PC-9 (cell line): Measurements from ENCODE around the gene ARL3. TPM values are rescaled to one million over a fixed set of nuclear protein-coding genes. Genes with fewer than 3 reads are reported as not detected.

Source experiments
- BruUV-seq: library from RNA; stranded (reverse); fragments of 400-500 nt; replicated peaks from 2 replicates; lab custom pipeline; 2021; lab: Mats Ljungman, UMichigan
- CTCF ChIA-PET: fragments of 300-600 bp; sonication (Branson Sonifier 250); formaldehyde crosslinking; loops from one replicate; lab custom pipeline; 2022; ENCODE audit warnings: antibody characterized with exemption; lab: Charles Lee
- POLR2A ChIA-PET: fragments of 300-600 bp; sonication (Branson Sonifier 250); formaldehyde crosslinking; loops from one replicate; lab custom pipeline; 2022; ENCODE audit warnings: antibody characterized with exemption; ENCODE audit not compliant: unreplicated experiment; lab: Charles Lee
- DNase-seq, 2 experiments: peaks; one replicate each; pipeline versions ENCODE4 v3.0.0 to v3.0.0-alpha.2; 2015 to 2022; ENCODE audit warnings: mixed read lengths in 1 of 2
- H2AFZ ChIP-seq: fragments of 200-600 bp; sonication (generic); 2 replicates; pipeline ENCODE4 v1.8.1; 2017; ENCODE audit warnings: antibody characterized with exemption
- H3F3A ChIP-seq: fragments of 200-600 bp; sonication (generic); 2 replicates; pipeline ENCODE4 v1.8.1; 2017; ENCODE audit warnings: antibody characterized with exemption, mild to moderate bottlenecking, low read depth; ENCODE audit not compliant: insufficient read depth
- H3K27ac ChIP-seq: fragments of 200-600 bp; sonication (generic); 2 replicates; pipeline ENCODE4 v1.6.1; 2016; ENCODE audit warnings: mixed run types
- H3K27me3 ChIP-seq: fragments of 200-600 bp; sonication (generic); 2 replicates; pipeline ENCODE4 v1.6.1; 2016; ENCODE audit warnings: low read depth, mixed run types; ENCODE audit not compliant: insufficient read depth
- H3K36me3 ChIP-seq: fragments of 200-600 bp; sonication (generic); 2 replicates; pipeline ENCODE4 v1.6.1; 2016; ENCODE audit warnings: low read depth, mixed run types
- H3K4me1 ChIP-seq: fragments of 200-600 bp; sonication (generic); replicated peaks from 2 replicates; pipeline ENCODE4 v1.6.1; 2016; ENCODE audit warnings: mixed run types; ENCODE audit not compliant: insufficient read depth
- H3K4me2 ChIP-seq: fragments of 200-600 bp; sonication (generic); 2 replicates; pipeline ENCODE4 v1.6.1; 2017; ENCODE audit warnings: mixed run types
- H3K4me3 ChIP-seq: fragments of 200-600 bp; sonication (generic); 2 replicates; pipeline ENCODE4 v1.6.1; 2016; ENCODE audit warnings: mixed run types
- H3K79me2 ChIP-seq: fragments of 200-600 bp; sonication (generic); 2 replicates; pipeline ENCODE4 v1.6.1; 2017; ENCODE audit warnings: low read depth, mixed run types
- H3K9me2 ChIP-seq: fragments of 200-600 bp; sonication (generic); 2 replicates; pipeline ENCODE4 v1.8.1; 2017; ENCODE audit warnings: mild to moderate bottlenecking; ENCODE audit not compliant: insufficient read depth
- H3K9me3 ChIP-seq: fragments of 200-600 bp; sonication (generic); 2 replicates; pipeline ENCODE4 v1.8.1; 2016; ENCODE audit warnings: low read depth; ENCODE audit not compliant: insufficient read depth
- H4K20me1 ChIP-seq: fragments of 200-600 bp; sonication (generic); 2 replicates; pipeline ENCODE4 v1.8.1; 2017; ENCODE audit not compliant: insufficient read depth
- EZH2 ChIP-seq: fragments of 200-600 bp; sonication (generic); IDR thresholded peaks from 2 replicates; pipeline ENCODE4 v1.8.0; 2017; ENCODE audit warnings: antibody characterized with exemption, low read depth
- intact Hi-C: fragments of 100-400 bp; cut with micrococcal nuclease; formaldehyde crosslinking; loops from one replicate; pipeline ENCODE4 v1.10.0; 2022; ENCODE audit not compliant: unreplicated experiment
- total RNA-seq: library from RNA; stranded (reverse); gene quantifications from 2 replicates; pipeline ENCODE4 v1.2.3, GENCODE V29; 2021
- TF ChIP-seq, protein P1 (sequence below): fragments of 200-600 bp; sonication (generic); conservative IDR thresholded peaks from 2 replicates; pipeline ENCODE4 v1.6.1; 2017; ENCODE audit warnings: mixed run types, antibody characterized with exemption, mild to moderate bottlenecking, moderate library complexity

Gene ARL3
- total RNA-seq, 1 experiment from 2014 or later: 9.7 TPM

DNA sequence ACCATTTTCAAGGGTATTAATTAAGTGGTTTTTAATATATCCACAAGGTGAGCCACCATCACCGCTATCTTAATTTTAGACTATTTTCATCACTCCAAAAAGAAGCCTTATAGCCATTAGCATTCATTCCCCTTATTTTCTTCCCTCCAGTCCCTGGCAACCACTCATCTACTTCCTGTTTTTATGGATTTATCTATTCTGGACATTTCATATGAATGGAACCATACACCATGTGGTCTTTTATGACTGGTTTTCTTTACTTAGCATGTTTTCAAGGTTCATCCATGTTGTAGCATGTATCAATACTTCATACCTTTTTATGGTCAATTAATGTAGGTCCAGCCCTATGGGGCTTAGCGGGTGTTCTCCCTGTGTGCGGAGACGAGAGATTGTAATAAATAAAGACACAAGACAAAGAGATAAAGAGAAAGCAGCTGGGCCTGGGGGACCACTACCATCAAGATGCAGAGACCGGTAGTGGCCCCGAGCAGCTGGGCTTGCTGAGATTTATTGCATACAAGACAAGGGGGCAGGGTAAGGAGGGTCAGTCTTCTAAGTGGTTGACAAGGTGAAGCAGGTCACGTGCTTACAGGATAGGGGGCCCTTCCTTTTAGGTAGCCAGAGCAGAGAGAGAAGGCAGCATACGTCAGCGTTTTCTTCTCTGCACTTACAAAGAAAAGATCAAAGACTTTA, 44.2 kb upstream of the ARL3 start:
- TF ChIP-seq EZH2: no peak
- TF ChIP-seq, protein P1, sequence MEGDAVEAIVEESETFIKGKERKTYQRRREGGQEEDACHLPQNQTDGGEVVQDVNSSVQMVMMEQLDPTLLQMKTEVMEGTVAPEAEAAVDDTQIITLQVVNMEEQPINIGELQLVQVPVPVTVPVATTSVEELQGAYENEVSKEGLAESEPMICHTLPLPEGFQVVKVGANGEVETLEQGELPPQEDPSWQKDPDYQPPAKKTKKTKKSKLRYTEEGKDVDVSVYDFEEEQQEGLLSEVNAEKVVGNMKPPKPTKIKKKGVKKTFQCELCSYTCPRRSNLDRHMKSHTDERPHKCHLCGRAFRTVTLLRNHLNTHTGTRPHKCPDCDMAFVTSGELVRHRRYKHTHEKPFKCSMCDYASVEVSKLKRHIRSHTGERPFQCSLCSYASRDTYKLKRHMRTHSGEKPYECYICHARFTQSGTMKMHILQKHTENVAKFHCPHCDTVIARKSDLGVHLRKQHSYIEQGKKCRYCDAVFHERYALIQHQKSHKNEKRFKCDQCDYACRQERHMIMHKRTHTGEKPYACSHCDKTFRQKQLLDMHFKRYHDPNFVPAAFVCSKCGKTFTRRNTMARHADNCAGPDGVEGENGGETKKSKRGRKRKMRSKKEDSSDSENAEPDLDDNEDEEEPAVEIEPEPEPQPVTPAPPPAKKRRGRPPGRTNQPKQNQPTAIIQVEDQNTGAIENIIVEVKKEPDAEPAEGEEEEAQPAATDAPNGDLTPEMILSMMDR: no peak
- Histone ChIP-seq H3K4me3 (no peak overlapping the region), H3K79me2 (no peaks in the 10 kb centered on the region), H3K4me2 (no peak overlapping the region), H3K36me3 (no peaks in the 10 kb centered on the region), H3K27me3 (no peaks in the 10 kb centered on the region), H3K27ac (no peak overlapping the region), H3K9me3 (no peaks in the 10 kb centered on the region), H3F3A (no peaks in the 10 kb centered on the region), H2AFZ (no peak overlapping the region), H4K20me1 (peaks cover 8% of the 10 kb centered on the region; the same call in 1 of the 2 replicates), H3K4me1 (no peaks in the 10 kb centered on the region), H3K9me2 (no peaks in the 10 kb centered on the region)
- intact Hi-C loops: no loop called here
- no TSS peak for BruUV-seq
- no peak for DNase-seq
- CTCF ChIA-PET: no interaction called here
- POLR2A ChIA-PET: no interaction called here

DNA sequence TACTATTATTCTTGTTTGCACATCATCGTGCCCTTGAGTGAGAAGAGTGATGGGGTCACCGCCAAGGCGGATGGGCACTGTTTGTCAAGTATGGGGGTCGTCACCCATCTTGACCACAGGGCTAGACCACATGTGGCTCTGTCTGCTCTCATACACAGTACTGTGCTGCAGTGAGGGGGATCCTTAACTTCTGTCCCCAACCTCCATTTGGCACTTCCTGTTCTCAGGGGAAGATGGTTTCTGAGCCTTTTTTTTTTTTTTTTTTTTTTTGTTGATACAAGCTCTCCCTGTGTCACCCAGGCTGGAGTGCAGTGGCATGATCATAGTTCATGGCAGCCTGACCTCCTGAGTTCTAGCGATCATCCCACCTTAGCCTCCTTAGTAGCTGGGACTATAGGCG, 43.1 kb upstream of the ARL3 start:
- POLR2A ChIA-PET: no interaction called here

DNA sequence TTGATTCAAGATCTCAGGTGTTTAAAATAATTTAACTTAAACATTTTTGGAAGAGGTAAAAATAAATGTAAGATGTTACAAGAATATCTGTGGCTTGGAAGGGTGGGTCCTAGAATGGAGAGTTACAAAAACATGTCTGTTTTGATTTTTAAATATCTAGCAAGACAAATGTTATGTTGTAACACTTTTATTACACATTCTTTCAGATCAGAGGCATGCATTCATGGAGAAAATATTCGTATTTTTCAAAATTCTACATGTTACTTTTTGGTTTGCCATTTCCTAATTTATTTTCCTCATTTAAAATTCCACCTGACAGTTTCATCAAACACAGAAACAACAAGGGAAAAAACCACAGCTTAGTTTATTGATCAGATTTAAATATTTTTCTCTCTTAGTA, 39.5 kb upstream of the ARL3 start:
- BruUV-seq: no TSS peak
- CTCF ChIA-PET: interaction anchor here (0.6 to 1.3 kb wide), 2 partner anchors 11 to 18 kb away, joined by 3 to 4 read pairs; no protein-coding TSS in a partner anchor
- no peaks in the 10 kb centered on the region for H3F3A ChIP-seq
- no peaks in the 10 kb centered on the region for H3K9me2 ChIP-seq
- H3K4me2 ChIP-seq: no peak overlapping the region
- no peaks in the 10 kb centered on the region for H3K27me3 ChIP-seq
- no peak overlapping the region for H3K4me3 ChIP-seq
- TF ChIP-seq, protein P1: no peak
- TF ChIP-seq EZH2: no peak
- H3K79me2 ChIP-seq: no peaks in the 10 kb centered on the region
- no peak overlapping the region for H2AFZ ChIP-seq
- intact Hi-C loops: no loop called here
- H3K27ac ChIP-seq: no peak overlapping the region
- H3K4me1 ChIP-seq: no peaks in the 10 kb centered on the region
- POLR2A ChIA-PET: interaction anchor here (0.7 kb wide), 1 partner anchor 186 kb away, joined by 3 read pairs; no protein-coding TSS in a partner anchor
- DNase-seq: no peak
- H3K36me3 ChIP-seq: no peaks in the 10 kb centered on the region
- H4K20me1 ChIP-seq: peaks cover 9% of the 10 kb centered on the region; the same call in 1 of the 2 replicates
- H3K9me3 ChIP-seq: no peaks in the 10 kb centered on the region

More for the DNA sequence above, 43.1 kb upstream of the ARL3 start:
- Histone ChIP-seq H3K79me2 (no peaks in the 10 kb centered on the region), H3K4me1 (no peaks in the 10 kb centered on the region), H3K9me3 (no peaks in the 10 kb centered on the region), H2AFZ (no peak overlapping the region), H3K4me3 (no peak overlapping the region), H3K4me2 (no peak overlapping the region), H4K20me1 (peaks cover 9% of the 10 kb centered on the region; the same call in 1 of the 2 replicates), H3K36me3 (no peaks in the 10 kb centered on the region), H3K27me3 (no peaks in the 10 kb centered on the region), H3F3A (no peaks in the 10 kb centered on the region), H3K27ac (no peak overlapping the region), H3K9me2 (no peaks in the 10 kb centered on the region)
- CTCF ChIA-PET: no interaction called here
- intact Hi-C loops: no loop called here
- TF ChIP-seq, protein P1: no peak
- TF ChIP-seq EZH2: no peak
- no TSS peak for BruUV-seq
- no peak for DNase-seq
